Liver (tissue), 3 donors: Measurements from ENCODE around the gene IQGAP2.

ENCODE experiments used
- HNF4A ChIP-seq, 2 donors: conservative IDR thresholded peaks; 2 replicates each; pipeline ENCODE4 v1.6.1; 2016; ENCODE audit warnings: antibody characterized with exemption in 2 of 2, mild to moderate bottlenecking in 2 of 2
- RAD21 ChIP-seq, 2 donors: IDR thresholded peaks; 2 replicates each; pipeline ENCODE4 v1.6.1; 2016; ENCODE audit warnings: antibody characterized with exemption in 2 of 2, mild to moderate bottlenecking in 2 of 2
- YY1 ChIP-seq: IDR thresholded peaks from 2 replicates; pipeline ENCODE4 v1.6.1; 2016; ENCODE audit warnings: antibody characterized with exemption, mild to moderate bottlenecking
- TF ChIP-seq, protein P1 (sequence below): fragments of 150-350 bp; IDR thresholded peaks from 2 replicates; pipeline ENCODE4 v1.5.1; 2017; ENCODE audit warnings: improper control_type of control experiment, low read depth, low read length; ENCODE audit not compliant: missing input control
- TF ChIP-seq, protein P2 (sequence below): IDR thresholded peaks from 2 replicates; pipeline ENCODE4 v1.6.1; 2016; ENCODE audit warnings: antibody characterized with exemption
- donor health status: healthy.
- donor health status: healthy.

DNA sequence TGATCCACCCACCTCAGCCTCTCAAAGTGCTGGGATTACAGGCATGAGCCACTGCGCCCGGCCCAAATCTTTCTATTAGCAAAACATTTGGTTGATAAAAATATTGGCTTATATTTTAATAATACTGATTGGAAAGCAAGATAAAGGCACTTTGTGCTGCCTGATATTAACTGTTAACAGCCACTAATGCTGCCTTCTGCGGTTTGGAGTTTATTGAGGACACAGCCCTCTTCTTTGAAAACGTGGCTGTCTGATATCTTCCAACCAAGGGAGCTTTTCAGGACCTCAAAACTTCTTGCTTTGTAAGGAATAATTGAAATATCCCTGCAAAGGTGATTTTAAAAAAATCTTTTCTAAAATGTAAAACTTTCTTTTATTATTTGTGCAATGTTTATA lies 94.0 kb downstream of the IQGAP2 start:
- TF ChIP-seq RAD21 (IDR thresholded peaks at IDR 0.05) (no peak), YY1 (no peak), HNF4A (conservative IDR thresholded peaks at IDR 0.05) (no peak)
- TF ChIP-seq, protein P1, sequence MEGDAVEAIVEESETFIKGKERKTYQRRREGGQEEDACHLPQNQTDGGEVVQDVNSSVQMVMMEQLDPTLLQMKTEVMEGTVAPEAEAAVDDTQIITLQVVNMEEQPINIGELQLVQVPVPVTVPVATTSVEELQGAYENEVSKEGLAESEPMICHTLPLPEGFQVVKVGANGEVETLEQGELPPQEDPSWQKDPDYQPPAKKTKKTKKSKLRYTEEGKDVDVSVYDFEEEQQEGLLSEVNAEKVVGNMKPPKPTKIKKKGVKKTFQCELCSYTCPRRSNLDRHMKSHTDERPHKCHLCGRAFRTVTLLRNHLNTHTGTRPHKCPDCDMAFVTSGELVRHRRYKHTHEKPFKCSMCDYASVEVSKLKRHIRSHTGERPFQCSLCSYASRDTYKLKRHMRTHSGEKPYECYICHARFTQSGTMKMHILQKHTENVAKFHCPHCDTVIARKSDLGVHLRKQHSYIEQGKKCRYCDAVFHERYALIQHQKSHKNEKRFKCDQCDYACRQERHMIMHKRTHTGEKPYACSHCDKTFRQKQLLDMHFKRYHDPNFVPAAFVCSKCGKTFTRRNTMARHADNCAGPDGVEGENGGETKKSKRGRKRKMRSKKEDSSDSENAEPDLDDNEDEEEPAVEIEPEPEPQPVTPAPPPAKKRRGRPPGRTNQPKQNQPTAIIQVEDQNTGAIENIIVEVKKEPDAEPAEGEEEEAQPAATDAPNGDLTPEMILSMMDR = no peak
- TF ChIP-seq, protein P2, sequence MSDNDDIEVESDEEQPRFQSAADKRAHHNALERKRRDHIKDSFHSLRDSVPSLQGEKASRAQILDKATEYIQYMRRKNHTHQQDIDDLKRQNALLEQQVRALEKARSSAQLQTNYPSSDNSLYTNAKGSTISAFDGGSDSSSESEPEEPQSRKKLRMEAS = no peak
